Sigmoid colon (tissue), 4 donors: ENCODE data around the gene TUBGCP2.

ENCODE experiments used
- EP300 ChIP-seq, 4 donors: sonication (generic); formaldehyde crosslinking; IDR thresholded peaks; one replicate each; pipeline ENCODE4 v1.6.1; 2017; ENCODE audit warnings: antibody characterized with exemption in 4 of 4
- POLR2A ChIP-seq, 2 donors: fragments of 450-650 bp; IDR thresholded peaks; one replicate each; pipeline ENCODE4 v1.6.1; 2016; ENCODE audit warnings: antibody characterized with exemption in 2 of 2, mild to moderate bottlenecking in 2 of 2, moderate library complexity in 2 of 2
- TF ChIP-seq, protein P1 (sequence below), 4 experiments: fragments of 450-650 bp in 3 of 4; fragments of 200-600 bp in 1 of 4; IDR thresholded peaks; one replicate each; pipeline ENCODE4 v1.5.1; 2016 to 2019; ENCODE audit warnings: antibody characterized with exemption in 4 of 4, mild to moderate bottlenecking in 3 of 4, moderate library complexity in 2 of 4

DNA sequence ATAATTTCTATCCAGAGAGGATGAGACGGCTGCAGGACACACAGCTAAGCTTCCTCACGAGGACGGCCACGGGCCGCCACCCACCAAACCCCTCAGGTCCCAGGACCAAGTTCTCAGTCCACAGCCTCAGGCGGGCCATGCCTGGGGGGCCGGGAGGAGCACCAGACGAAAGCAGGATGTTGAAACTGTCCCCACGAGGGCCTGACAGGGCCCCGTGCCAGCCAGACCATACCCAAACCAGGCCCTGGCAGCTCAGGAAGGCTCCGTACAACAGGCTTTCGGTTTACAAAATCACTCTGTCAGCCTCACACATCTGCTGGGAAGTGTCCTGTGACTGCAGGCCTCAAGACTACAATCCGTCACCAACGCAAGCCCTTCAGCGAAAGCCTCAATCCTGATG is 14.5 kb downstream of the TUBGCP2 start:
- TF ChIP-seq, protein P1, sequence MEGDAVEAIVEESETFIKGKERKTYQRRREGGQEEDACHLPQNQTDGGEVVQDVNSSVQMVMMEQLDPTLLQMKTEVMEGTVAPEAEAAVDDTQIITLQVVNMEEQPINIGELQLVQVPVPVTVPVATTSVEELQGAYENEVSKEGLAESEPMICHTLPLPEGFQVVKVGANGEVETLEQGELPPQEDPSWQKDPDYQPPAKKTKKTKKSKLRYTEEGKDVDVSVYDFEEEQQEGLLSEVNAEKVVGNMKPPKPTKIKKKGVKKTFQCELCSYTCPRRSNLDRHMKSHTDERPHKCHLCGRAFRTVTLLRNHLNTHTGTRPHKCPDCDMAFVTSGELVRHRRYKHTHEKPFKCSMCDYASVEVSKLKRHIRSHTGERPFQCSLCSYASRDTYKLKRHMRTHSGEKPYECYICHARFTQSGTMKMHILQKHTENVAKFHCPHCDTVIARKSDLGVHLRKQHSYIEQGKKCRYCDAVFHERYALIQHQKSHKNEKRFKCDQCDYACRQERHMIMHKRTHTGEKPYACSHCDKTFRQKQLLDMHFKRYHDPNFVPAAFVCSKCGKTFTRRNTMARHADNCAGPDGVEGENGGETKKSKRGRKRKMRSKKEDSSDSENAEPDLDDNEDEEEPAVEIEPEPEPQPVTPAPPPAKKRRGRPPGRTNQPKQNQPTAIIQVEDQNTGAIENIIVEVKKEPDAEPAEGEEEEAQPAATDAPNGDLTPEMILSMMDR (IDR thresholded peaks at IDR 0.05): no peak
- TF ChIP-seq EP300 (IDR thresholded peaks at IDR 0.05) (no peak), POLR2A (IDR thresholded peaks at IDR 0.05) (no peak)
